ENCODE data around the gene LARP4. TPM values are rescaled to one million over a fixed set of nuclear protein-coding genes. Genes with fewer than 3 reads are reported as not detected.

The LARP4 gene
- total and polyA plus RNA-seq, 9 of the 15 experiments (the other 6 are each of a cell fraction or from before 2014, with no cell fraction given): 31.6 to 84.5 (median 52.4) TPM

GRCh38 chr12:50506753-50507473, 106.2 kb downstream of the LARP4 start:
- Histone ChIP-seq H2AFZ (ENCODE audit: low read depth, low read length) (no peak overlapping the region), H3K4me3 (no peak overlapping the region; the same call in 1 of the 2 replicates), H3K27me3 (ENCODE audit: control insufficient read depth in 2 of 2, insufficient read depth in 2 of 2, low read length in 2 of 2) (no peaks in the 10 kb centered on the region), H3K9ac (ENCODE audit: insufficient read depth in 1 of 2, low read depth in 2 of 2, low read length in 2 of 2) (no peak overlapping the region; a peak in 1 of 4 replicates), H3K4me2 (ENCODE audit: insufficient read depth, low read length) (no peak overlapping the region; the same call in 1 of the 2 replicates), H3K9me3 (replicated peaks; ENCODE audit: control insufficient read depth, insufficient read depth, low read depth, low read length) (no peaks in the 10 kb centered on the region), H3K9me1 (ENCODE audit: control insufficient read depth, insufficient read depth, low read length) (no peaks in the 10 kb centered on the region), H3K36me3 (ENCODE audit: control insufficient read depth, insufficient read depth, low read length) (0 out of 3 replicates have a peak, but pooled peaks cover 2% of the 10 kb centered on the region), H3K4me1 (replicated peaks in 1 of 2; ENCODE audit: control insufficient read depth in 2 of 2, insufficient read depth in 2 of 2, low read length in 2 of 2) (peaks cover 22 to 23% of the 10 kb centered on the region in 2 experiments), H3K27ac (ENCODE audit: extremely low read depth, low read depth, low read length) (no peak overlapping the region), H3K79me2 (ENCODE audit: control insufficient read depth, insufficient read depth, low read length) (peaks cover 63% of the 10 kb centered on the region), H4K20me1 (replicated peaks; ENCODE audit: control insufficient read depth, insufficient read depth, low read length) (peaks cover 9% of the 10 kb centered on the region)
- FAIRE-seq (no peak), ATAC-seq (no peak), DNase-seq (ENCODE audit: extremely low read depth in 1 of 4, low spot score in 3 of 4) (no peak)
- POLR2A ChIA-PET: interaction anchor here (0.6 to 1.5 kb wide), 10 partner anchors 8 to 540 kb away, joined by 3 to 4 read pairs (median 3); no protein-coding TSS in a partner anchor
- BruUV-seq (replicated peaks): no TSS peak
- intact Hi-C loops (cut with micrococcal nuclease): loop anchor here (1.0 to 5.0 kb wide), 3 partner anchors 44 to 131 kb away; no protein-coding TSS in a partner anchor
- TF ChIP-seq MAFG (tag; conservative IDR thresholded peaks at IDR 0.05) (peak; percentile 41; the same call in 1 of the 2 replicates), LEF1 (IDR thresholded peaks at IDR 0.05) (no peak), MAFK (IDR thresholded peaks at IDR 0.05; ENCODE audit: low read length) (0 out of 2 replicates have a peak, but pooled peaks have one; percentile 15), KDM1A (IDR thresholded peaks at IDR 0.05) (peak in 1 of 2 experiments; percentile 43; a peak in 1 of 4 replicates), ARNT (IDR thresholded peaks at IDR 0.05) (peak in 1 of 2 experiments; percentile 59; a peak in 1 of 4 replicates), ZNF316 (IDR thresholded peaks at IDR 0.05) (peak; percentile 86), ZBTB34 (CRISPR knock-in tag; IDR thresholded peaks at IDR 0.05) (no peak), C11orf30 (IDR thresholded peaks at IDR 0.05; ENCODE audit: low read depth) (peak; percentile 70)
- in situ Hi-C loops (cut with MboI): loop anchor here (5.0 to 10.0 kb wide), 2 partner anchors 130 to 238 kb away; no protein-coding TSS in a partner anchor
- CTCF ChIA-PET (ENCODE audit: low intra/inter-chr PET ratio): interaction anchor here (0.6 to 1.9 kb wide), 2 partner anchors 13 to 131 kb away, joined by 3 to 4 read pairs; no protein-coding TSS in a partner anchor
- 13% methylated on average over 2 of the region's 2 CpGs for WGBS (ENCODE audit: insufficient coverage, low coverage, missing lambda C conversion rate)
